IMR-90 (cell line): ENCODE measurements around the gene CAMTA2. TPM values are rescaled to one million over a fixed set of nuclear protein-coding genes. Genes with fewer than 3 reads are reported as not detected.

ENCODE experiments used
- ATAC-seq: fragments of 200-7000 bp; cut with Tn5 transposase; 2 replicates; pipeline ENCODE4 v1.9.1; 2020; ENCODE audit warnings: low read depth, mild to moderate bottlenecking, moderate library complexity
- BruUV-seq: library from RNA; stranded (reverse); fragments of 400-500 nt; replicated peaks from 2 replicates; lab custom pipeline; 2021; lab: Mats Ljungman, UMichigan
- CTCF ChIA-PET: fragments of 300-600 bp; formaldehyde crosslinking; extraction: SDS; loops from one replicate; lab custom pipeline; 2021; ENCODE audit warnings: antibody characterized with exemption; lab: Yijun Ruan, JAX
- POLR2A ChIA-PET: fragments of 300-600 bp; sonication (Branson Sonifier 250); formaldehyde crosslinking; loops from one replicate; lab custom pipeline; 2022; ENCODE audit warnings: antibody characterized with exemption; ENCODE audit not compliant: unreplicated experiment; lab: Charles Lee
- DNase-seq: peaks from one replicate; pipeline ENCODE4 v3.0.0; 2013
- H2AFZ ChIP-seq: replicated peaks from 2 replicates; pipeline ENCODE3; 2013; ENCODE audit warnings: low read length, mild to moderate bottlenecking; ENCODE audit not compliant: poor library complexity
- H2AK5ac ChIP-seq: 2 replicates; pipeline ENCODE4 v1.6.1; 2013; ENCODE audit warnings: low read depth, low read length, inconsistent platforms
- H2AK9ac ChIP-seq: replicated peaks from 2 replicates; pipeline ENCODE3; 2013; ENCODE audit warnings: mild to moderate bottlenecking, low read depth, low read length, moderate library complexity; ENCODE audit not compliant: poor library complexity
- H2BK120ac ChIP-seq: 2 replicates; pipeline ENCODE4 v1.6.1; 2013; ENCODE audit warnings: low read depth, low read length, inconsistent platforms
- H2BK15ac ChIP-seq: 3 replicates; pipeline ENCODE4 v1.6.1; 2013; ENCODE audit warnings: low read depth, low read length, inconsistent platforms
- H2BK20ac ChIP-seq: 2 replicates; pipeline ENCODE4 v1.6.1; 2013; ENCODE audit warnings: low read depth, mild to moderate bottlenecking, inconsistent platforms, low read length, moderate library complexity
- H2BK5ac ChIP-seq: 2 replicates; pipeline ENCODE4 v1.6.1; 2013; ENCODE audit warnings: mild to moderate bottlenecking, low read depth, low read length, inconsistent platforms; ENCODE audit not compliant: poor library complexity, severe bottlenecking
- H3K14ac ChIP-seq: replicated peaks from 2 replicates; pipeline ENCODE4 v1.6.1; 2013; ENCODE audit warnings: low read depth, low read length, inconsistent platforms
- H3K18ac ChIP-seq: 2 replicates; pipeline ENCODE4 v1.6.1; 2013; ENCODE audit warnings: low read depth, low read length, control low read depth
- H3K23ac ChIP-seq: 2 replicates; pipeline ENCODE4 v1.6.1; 2013; ENCODE audit warnings: low read depth, low read length, inconsistent platforms
- H3K27ac ChIP-seq: 2 replicates; pipeline ENCODE4 v1.5.1; 2013; ENCODE audit warnings: mild to moderate bottlenecking, control low read depth, low read length; ENCODE audit not compliant: insufficient read depth
- H3K27me3 ChIP-seq: 2 replicates; pipeline ENCODE4 v1.6.1; 2013; ENCODE audit warnings: low read length; ENCODE audit not compliant: control insufficient read depth, insufficient read depth
- H3K36me3 ChIP-seq: 2 replicates; pipeline ENCODE4 v1.6.1; 2013; ENCODE audit warnings: low read length, mixed read lengths; ENCODE audit not compliant: control insufficient read depth, insufficient read depth
- H3K4ac ChIP-seq: 2 replicates; pipeline ENCODE4 v1.6.1; 2013; ENCODE audit warnings: low read depth, low read length, inconsistent platforms
- H3K4me1 ChIP-seq: 2 replicates; pipeline ENCODE4 v1.6.1; 2013; ENCODE audit warnings: low read length, mixed read lengths; ENCODE audit not compliant: control insufficient read depth, insufficient read depth
- H3K4me2 ChIP-seq: 2 replicates; pipeline ENCODE4 v1.6.1; 2013; ENCODE audit warnings: low read depth, mild to moderate bottlenecking, control low read depth, low read length, moderate library complexity
- H3K4me3 ChIP-seq: 2 replicates; pipeline ENCODE4 v1.5.1; 2013; ENCODE audit warnings: low read depth, mild to moderate bottlenecking, control low read depth, low read length, moderate library complexity; ENCODE audit not compliant: insufficient read depth
- H3K56ac ChIP-seq: 2 replicates; pipeline ENCODE4 v1.6.1; 2013; ENCODE audit warnings: low read length, inconsistent platforms; ENCODE audit not compliant: insufficient read depth; ENCODE audit errors: extremely low read depth
- H3K79me1 ChIP-seq, 2 experiments: 2 replicates each; pipeline ENCODE4 v1.6.1; 2013; ENCODE audit warnings: low read length in 2 of 2, inconsistent platforms in 1 of 2, low read depth in 1 of 2
- H3K9ac ChIP-seq: 2 replicates; pipeline ENCODE4 v1.6.1; 2013; ENCODE audit warnings: low read depth, low read length, control low read depth
- H3K9me1 ChIP-seq: 2 replicates; pipeline ENCODE4 v1.6.1; 2013; ENCODE audit warnings: low read length, inconsistent platforms; ENCODE audit not compliant: insufficient read depth
- H3K9me3 ChIP-seq: 2 replicates; pipeline ENCODE4 v1.6.1; 2013; ENCODE audit warnings: low read length; ENCODE audit not compliant: control insufficient read depth, insufficient read depth
- H4K20me1 ChIP-seq: 2 replicates; pipeline ENCODE4 v1.6.1; 2013; ENCODE audit warnings: low read length, inconsistent platforms; ENCODE audit not compliant: insufficient read depth
- H4K5ac ChIP-seq: 2 replicates; pipeline ENCODE4 v1.6.1; 2013; ENCODE audit warnings: mild to moderate bottlenecking, low read depth, low read length, control low read depth
- H4K8ac ChIP-seq, 2 experiments: 2 replicates each; pipeline ENCODE4 v1.6.1; 2013; ENCODE audit warnings: low read depth in 2 of 2, low read length in 2 of 2, control low read depth in 1 of 2, inconsistent platforms in 1 of 2
- H4K91ac ChIP-seq: 2 replicates; pipeline ENCODE4 v1.6.1; 2013; ENCODE audit warnings: low read depth, low read length, inconsistent platforms; ENCODE audit not compliant: insufficient read depth
- CHD1 ChIP-seq: IDR thresholded peaks from 2 replicates; pipeline ENCODE4 v1.6.1; 2012; ENCODE audit warnings: low read depth, low read length, improper control_type of control experiment
- FOS ChIP-seq: fragments of 150-350 bp; IDR thresholded peaks from 2 replicates; pipeline ENCODE4 v1.6.1; 2016; ENCODE audit warnings: low read depth, low read length
- MAZ ChIP-seq: IDR thresholded peaks from 2 replicates; pipeline ENCODE4 v1.6.1; 2012; ENCODE audit warnings: low read depth, mild to moderate bottlenecking, low read length, improper control_type of control experiment, moderate library complexity, borderline replicate concordance
- MXI1 ChIP-seq: IDR thresholded peaks from 2 replicates; pipeline ENCODE4 v1.6.1; 2012; ENCODE audit warnings: low read depth, mild to moderate bottlenecking, low read length, moderate library complexity, borderline replicate concordance
- RAD21 ChIP-seq: IDR thresholded peaks from 2 replicates; pipeline ENCODE4 v1.6.1; 2012; ENCODE audit warnings: low read length, improper control_type of control experiment
- RCOR1 ChIP-seq: IDR thresholded peaks from 2 replicates; pipeline ENCODE4 v1.6.1; 2012; ENCODE audit warnings: mild to moderate bottlenecking, low read length, improper control_type of control experiment; ENCODE audit not compliant: insufficient replicate concordance
- WGBS, 2 experiments: methylation state at CpG; one replicate each; pipeline versions ENCODE4 v1.1.5 to v1.1.7; 2013; ENCODE audit warnings: missing lambda C conversion rate in 2 of 2; ENCODE audit not compliant: insufficient read length in 1 of 2; ENCODE audit errors: extremely low coverage in 2 of 2; 5-methylcytosine and 5-hydroxymethylcytosine counted together
- dilution Hi-C: fragments of 300-500 bp; cut with HindIII; formaldehyde crosslinking; loops from one replicate; pipeline ENCODE4 v1.14.3; 2018; ENCODE audit warnings: low sequenced_read_pairs; ENCODE audit not compliant: unreplicated experiment
- in situ Hi-C: fragments of 300-500 bp; cut with MboI; formaldehyde crosslinking; loops from 3 replicates; pipeline ENCODE4 v1.14.3; 2019; ENCODE audit warnings: low sequenced_read_pairs, inconsistent platforms, mixed read lengths
- intact Hi-C: fragments of 100-400 bp; cut with micrococcal nuclease; formaldehyde crosslinking; loops from 2 replicates; pipeline ENCODE4 v1.10.0; 2022
- polyA plus RNA-seq, 3 experiments: library from polyadenylated mRNA; depleted of rRNA; stranded (reverse); fragments of >200 nt; gene quantifications; 2 replicates each; pipeline ENCODE4 v1.2.3, GENCODE V29; 2012; ENCODE audit warnings: low replicate concordance in 1 of 3
- total RNA-seq: library from RNA; depleted of rRNA; stranded (reverse); fragments of >200 nt; gene quantifications from 2 replicates; pipeline ENCODE4 v1.2.3, GENCODE V29; 2012
- TF ChIP-seq, protein P1 (sequence below): fragments of 150-350 bp; IDR thresholded peaks from 2 replicates; pipeline ENCODE4 v1.6.1; 2016; ENCODE audit warnings: low read depth, mild to moderate bottlenecking, low read length, moderate library complexity, borderline replicate concordance
- TF ChIP-seq, protein P2 (sequence below): conservative IDR thresholded peaks from 2 replicates; pipeline ENCODE4 v1.5.1; 2012; ENCODE audit warnings: mild to moderate bottlenecking, low read depth, low read length, improper control_type of control experiment

Gene CAMTA2
- total and polyA plus RNA-seq, 2 of the 4 experiments (the other 2 are of a cell fraction): 1.4 to 54.7 TPM

DNA sequence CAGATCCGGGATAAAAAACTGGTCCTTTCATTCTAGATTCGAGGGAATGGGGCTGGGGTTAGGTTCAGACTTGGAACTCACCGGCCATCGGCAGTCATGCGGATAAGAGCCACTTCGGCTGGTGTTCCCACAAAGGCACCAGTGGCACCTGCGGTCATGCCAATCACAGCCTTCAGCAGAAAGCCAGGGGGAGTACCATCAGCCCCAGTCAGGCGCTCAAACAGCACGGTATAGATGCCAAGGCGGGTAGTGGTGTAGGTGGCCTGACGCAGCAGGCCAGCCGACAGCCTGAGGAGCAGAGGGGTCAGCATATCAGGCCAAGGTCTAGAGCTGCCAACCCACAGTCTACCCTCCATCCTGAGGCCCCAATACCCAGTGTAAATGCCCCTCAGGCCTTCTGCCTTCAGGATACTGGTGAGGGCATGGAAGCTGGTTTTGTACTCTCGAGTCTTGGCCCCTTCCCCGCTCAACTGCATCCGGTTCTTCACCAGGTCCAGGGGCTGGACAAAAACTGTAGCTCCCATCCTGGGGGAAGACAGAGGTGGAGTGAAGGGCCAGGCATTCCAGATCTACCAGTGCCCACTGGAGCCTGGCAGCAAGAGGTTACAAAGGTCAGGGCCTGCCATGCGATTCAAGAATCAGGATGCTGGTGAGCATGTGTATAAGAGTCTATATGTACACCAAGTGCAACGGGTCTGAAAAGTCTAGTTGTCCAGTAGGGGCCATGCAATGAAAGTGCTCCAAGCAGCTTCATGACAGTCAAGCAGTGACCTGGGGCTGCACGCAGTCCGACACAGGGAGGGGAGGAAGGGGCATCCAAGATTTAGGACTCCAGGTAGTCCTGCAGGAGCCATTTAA, 48.6 kb downstream of the CAMTA2 start (continued):
- TF ChIP-seq, protein P1, sequence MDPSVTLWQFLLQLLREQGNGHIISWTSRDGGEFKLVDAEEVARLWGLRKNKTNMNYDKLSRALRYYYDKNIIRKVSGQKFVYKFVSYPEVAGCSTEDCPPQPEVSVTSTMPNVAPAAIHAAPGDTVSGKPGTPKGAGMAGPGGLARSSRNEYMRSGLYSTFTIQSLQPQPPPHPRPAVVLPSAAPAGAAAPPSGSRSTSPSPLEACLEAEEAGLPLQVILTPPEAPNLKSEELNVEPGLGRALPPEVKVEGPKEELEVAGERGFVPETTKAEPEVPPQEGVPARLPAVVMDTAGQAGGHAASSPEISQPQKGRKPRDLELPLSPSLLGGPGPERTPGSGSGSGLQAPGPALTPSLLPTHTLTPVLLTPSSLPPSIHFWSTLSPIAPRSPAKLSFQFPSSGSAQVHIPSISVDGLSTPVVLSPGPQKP: no peak

DNA sequence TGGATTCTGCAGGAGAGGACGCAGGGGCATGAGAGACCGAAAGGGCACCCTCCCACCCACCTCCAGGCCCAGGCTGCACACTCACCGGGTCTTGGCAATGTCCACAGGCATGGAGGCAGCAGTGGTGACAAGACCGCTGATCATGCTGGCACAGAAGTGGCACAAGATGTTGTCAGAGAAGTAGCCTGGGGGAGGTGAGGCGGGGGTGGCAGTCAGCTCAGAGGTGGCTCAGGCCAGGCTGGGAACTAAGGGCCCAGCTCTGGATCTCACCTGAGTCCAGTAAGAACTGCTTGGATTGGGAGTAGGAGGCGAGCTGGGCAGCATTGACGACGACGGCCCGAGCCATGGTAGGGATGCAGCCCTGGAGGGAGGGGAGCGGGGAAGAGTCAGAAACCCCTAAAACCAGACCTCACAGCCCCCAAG, 49.4 kb downstream of the CAMTA2 start:
- H3K27ac ChIP-seq: no peak overlapping the region
- H4K20me1 ChIP-seq: peaks cover 19% of the 10 kb centered on the region; the same call in 1 of the 2 replicates
- H4K8ac ChIP-seq: no peak overlapping the region
- no peak overlapping the region for H3K18ac ChIP-seq
- peaks cover 17 to 42% of the 10 kb centered on the region in 2 experiments; a peak in 3 of 4 replicates for H3K79me1 ChIP-seq
- no CpG with 5 or more reads among the region's 11 CpGs for WGBS, 2 experiments
- no peak overlapping the region; the same call in 1 of the 2 replicates for H3K4me2 ChIP-seq
- H4K5ac ChIP-seq: no peak overlapping the region
- DNase-seq: no peak
- no peak overlapping the region for H3K4ac ChIP-seq
- no TSS peak for BruUV-seq
- no peaks in the 10 kb centered on the region for H3K27me3 ChIP-seq
- no peak overlapping the region for H2AFZ ChIP-seq
- TF ChIP-seq FOS (no peak), RCOR1 (no peak), CHD1 (no peak), MXI1 (no peak), MAZ (no peak), RAD21 (no peak)
- TF ChIP-seq, protein P2, sequence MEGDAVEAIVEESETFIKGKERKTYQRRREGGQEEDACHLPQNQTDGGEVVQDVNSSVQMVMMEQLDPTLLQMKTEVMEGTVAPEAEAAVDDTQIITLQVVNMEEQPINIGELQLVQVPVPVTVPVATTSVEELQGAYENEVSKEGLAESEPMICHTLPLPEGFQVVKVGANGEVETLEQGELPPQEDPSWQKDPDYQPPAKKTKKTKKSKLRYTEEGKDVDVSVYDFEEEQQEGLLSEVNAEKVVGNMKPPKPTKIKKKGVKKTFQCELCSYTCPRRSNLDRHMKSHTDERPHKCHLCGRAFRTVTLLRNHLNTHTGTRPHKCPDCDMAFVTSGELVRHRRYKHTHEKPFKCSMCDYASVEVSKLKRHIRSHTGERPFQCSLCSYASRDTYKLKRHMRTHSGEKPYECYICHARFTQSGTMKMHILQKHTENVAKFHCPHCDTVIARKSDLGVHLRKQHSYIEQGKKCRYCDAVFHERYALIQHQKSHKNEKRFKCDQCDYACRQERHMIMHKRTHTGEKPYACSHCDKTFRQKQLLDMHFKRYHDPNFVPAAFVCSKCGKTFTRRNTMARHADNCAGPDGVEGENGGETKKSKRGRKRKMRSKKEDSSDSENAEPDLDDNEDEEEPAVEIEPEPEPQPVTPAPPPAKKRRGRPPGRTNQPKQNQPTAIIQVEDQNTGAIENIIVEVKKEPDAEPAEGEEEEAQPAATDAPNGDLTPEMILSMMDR: no peak
- H4K91ac ChIP-seq: no peak overlapping the region
- dilution Hi-C loops (no loop called here), in situ Hi-C loops (no loop called here), intact Hi-C loops (no loop called here)
- H3K56ac ChIP-seq: no peak overlapping the region
- POLR2A ChIA-PET: no interaction called here
- H2BK20ac ChIP-seq: no peak overlapping the region
- no peak overlapping the region for H2BK120ac ChIP-seq
- H3K4me1 ChIP-seq: peaks cover 14% of the 10 kb centered on the region
- peaks cover 26% of the 10 kb centered on the region for H3K36me3 ChIP-seq
- H2AK9ac ChIP-seq: no peak overlapping the region
- H3K4me3 ChIP-seq: no peak overlapping the region
- no peak overlapping the region for H2AK5ac ChIP-seq
- peaks cover 17% of the 10 kb centered on the region for H3K9me1 ChIP-seq
- no peak overlapping the region for H2BK15ac ChIP-seq
- ATAC-seq: no peak
- no peaks in the 10 kb centered on the region for H3K9me3 ChIP-seq
- no peak overlapping the region for H3K14ac ChIP-seq
- H3K9ac ChIP-seq: no peak overlapping the region
- H2BK5ac ChIP-seq: no peak overlapping the region
- no peak overlapping the region for H3K23ac ChIP-seq
- CTCF ChIA-PET: no interaction called here
